Stimulated activated naive CD8-positive, alpha-beta T cell treated with anti-CD3 and anti-CD28 coated beads, Interleukin-15, amount 100 ng/mL, for 72 hours (primary cell): ENCODE data around the gene PRSS57.
"Not testable (repeated sequence)": the region's sequence is repeated elsewhere in the genome, so short reads cannot be mapped to it uniquely, and the experiment has no call there.

Experiments
- ATAC-seq: fragments of 150-1000 bp; cut with Tn5 transposase; 2 replicates; pipeline ENCODE4 v1.10.0; 2021; ENCODE audit warnings: mild to moderate bottlenecking, moderate library complexity
- DNase-seq, 2 donors: peaks; one replicate each; pipeline ENCODE4 v3.0.0; 2021 to 2022
- H3K27ac Mint-ChIP-seq, 2 donors: one replicate each; pipeline ENCODE4 v1.8.0; 2022; ENCODE audit warnings: mild to moderate bottlenecking in 2 of 2, mixed read lengths in 2 of 2, moderate library complexity in 2 of 2
- H3K27me3 Mint-ChIP-seq: one replicate; pipeline ENCODE4 v1.8.0; 2022; ENCODE audit warnings: mixed read lengths
- H3K4me1 Mint-ChIP-seq: one replicate; pipeline ENCODE4 v1.8.0; 2022; ENCODE audit warnings: mild to moderate bottlenecking, mixed read lengths
- H3K4me3 Mint-ChIP-seq, 2 donors: one replicate each; pipeline ENCODE4 v1.8.0; 2022; ENCODE audit warnings: mild to moderate bottlenecking in 2 of 2, mixed read lengths in 2 of 2, moderate library complexity in 1 of 2
- H3K9me3 Mint-ChIP-seq, 2 donors: one replicate each; pipeline ENCODE4 v1.8.0; 2022; ENCODE audit warnings: mixed read lengths in 2 of 2

The PRSS57 gene

DNA sequence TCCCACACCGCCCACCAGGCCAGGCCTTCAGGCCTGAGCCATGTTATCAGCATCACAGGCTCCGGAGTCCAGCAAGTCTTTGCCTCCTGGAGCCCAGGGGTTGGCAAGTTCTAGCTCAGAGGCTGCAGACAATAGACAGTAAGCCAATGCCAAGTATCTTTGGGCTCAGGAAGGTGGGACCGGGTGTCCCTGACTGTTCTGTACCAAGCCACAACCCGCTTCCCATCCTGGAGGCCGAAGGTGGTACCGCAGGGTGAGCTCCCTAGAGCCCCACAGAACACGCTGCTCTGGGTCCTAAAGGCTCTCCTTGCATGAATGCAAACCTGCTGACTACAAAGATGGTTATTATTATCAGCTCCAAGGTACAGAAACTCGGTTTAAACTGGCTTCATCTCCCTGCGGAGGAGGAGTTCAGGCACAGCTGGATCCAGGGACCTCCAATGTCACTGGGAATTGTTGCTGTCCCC lies 24.6 kb downstream of the PRSS57 start:
- H3K27ac Mint-ChIP-seq, result no peak overlapping the region
- H3K9me3 Mint-ChIP-seq, result no peaks in the 10 kb centered on the region
- DNase-seq, result no peak
- H3K4me3 Mint-ChIP-seq, result no peak overlapping the region
- peaks cover 27% of the 10 kb centered on the region for H3K27me3 Mint-ChIP-seq
- ATAC-seq, result no peak
- H3K4me1 Mint-ChIP-seq, result peaks cover 8% of the 10 kb centered on the region

DNA sequence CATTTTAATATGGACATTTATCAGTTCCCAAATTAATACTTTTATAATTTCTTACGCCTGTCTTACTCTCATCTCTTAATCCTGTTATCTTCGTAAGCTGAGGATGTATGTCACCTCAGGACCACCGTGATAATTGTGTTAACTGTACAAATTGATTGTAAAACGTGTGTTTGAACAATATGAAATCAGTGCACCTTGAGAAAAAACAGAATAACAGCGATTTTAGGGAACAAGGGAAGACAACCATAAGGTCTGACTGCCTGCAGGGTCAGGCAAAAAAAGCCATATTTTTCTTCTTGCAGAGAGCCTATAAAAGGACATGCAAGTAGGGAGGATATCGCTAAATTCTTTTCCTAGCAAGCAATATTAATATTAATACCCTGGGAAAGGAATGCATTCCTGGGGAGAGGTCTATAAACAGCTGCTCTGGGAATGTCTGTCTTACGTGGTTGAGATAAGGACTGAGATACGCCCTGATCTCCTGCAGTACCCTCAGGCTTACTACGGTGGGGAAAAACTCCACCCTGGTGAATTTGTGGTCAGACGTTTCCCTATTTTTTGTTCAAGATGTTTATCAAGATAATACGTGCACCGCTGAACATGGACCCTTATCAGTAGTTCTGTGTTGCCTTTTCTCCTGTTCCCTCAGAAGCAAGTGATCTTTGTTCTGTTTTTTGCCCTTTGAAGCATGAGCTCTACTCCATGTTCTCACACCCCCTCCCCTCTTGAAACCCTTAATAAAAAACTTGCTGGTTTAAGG lies 26.4 kb downstream of the PRSS57 start:
- not testable (repeated sequence) for H3K27ac Mint-ChIP-seq, DNase-seq, ATAC-seq, H3K4me3 Mint-ChIP-seq, H3K9me3 Mint-ChIP-seq
- H3K27me3 Mint-ChIP-seq, result peaks cover 13% of the 10 kb centered on the region
- H3K4me1 Mint-ChIP-seq, result peaks cover 14% of the 10 kb centered on the region

DNA sequence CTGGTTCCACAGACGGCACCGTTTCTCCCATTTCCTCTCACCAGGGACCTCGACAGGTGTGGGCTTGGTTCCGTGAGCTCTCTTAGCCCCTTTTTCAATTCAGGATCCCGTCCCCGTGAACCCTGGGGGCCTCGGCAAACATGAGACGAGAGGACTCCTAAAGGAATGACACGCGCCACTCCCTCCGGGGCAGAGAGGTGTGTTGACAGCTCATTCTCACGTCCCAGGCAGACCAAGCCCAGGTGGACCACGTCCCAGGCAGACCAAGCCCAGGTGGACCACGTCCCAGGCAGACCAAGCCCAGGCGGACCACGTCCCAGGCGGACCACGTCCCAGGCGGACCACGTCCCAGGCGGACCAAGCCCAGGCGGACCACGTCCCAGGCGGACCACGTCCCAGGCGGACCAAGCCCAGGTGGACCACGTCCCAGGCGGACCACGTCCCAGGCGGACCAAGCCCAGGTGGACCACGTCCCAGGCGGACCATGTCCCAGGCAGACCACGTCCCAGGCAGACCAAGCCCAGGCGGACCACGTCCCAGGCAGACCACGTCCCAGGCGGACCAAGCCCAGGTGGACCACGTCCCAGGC lies 28.2 kb downstream of the PRSS57 start:
- not testable (repeated sequence) for H3K9me3 Mint-ChIP-seq, DNase-seq, H3K27ac Mint-ChIP-seq, ATAC-seq, H3K4me3 Mint-ChIP-seq, H3K27me3 Mint-ChIP-seq
- H3K4me1 Mint-ChIP-seq, result peaks cover 20% of the 10 kb centered on the region

DNA sequence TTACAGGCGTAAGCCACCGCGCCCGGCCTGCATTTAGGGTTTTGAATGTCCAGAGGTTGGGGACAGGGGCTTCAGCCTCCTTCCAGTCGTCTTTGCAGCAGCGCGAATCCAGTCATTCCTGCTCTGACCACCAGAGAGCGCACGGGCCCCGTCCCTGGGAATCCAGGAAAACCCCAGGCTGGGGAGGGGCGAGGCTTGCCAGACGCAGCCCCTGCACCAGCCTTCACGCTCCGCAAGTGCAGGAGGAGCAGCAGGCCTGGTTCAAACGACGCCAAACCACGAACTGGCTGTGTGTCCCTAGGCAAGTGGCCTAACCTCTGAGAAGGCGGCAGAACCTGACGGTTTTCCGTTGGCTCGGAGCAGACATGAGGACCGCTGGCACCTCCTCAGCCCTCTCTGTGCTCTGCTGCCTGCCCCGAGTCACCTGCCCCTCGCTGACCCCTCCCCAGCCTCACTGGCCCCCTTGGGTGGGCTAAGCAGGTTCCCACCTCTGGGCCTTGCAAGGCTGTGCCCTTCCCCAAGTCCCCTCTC lies 30.3 kb downstream of the PRSS57 start:
- Mint-ChIP-seq H3K27me3 (peaks cover 8% of the 10 kb centered on the region), H3K27ac (no peak overlapping the region), H3K4me3 (peak overlapping the region; percentile 63 to 91), H3K9me3 (no peaks in the 10 kb centered on the region), H3K4me1 (peaks cover 33% of the 10 kb centered on the region)
- ATAC-seq (no peak), DNase-seq (peak; percentile 78 to 81)

DNA sequence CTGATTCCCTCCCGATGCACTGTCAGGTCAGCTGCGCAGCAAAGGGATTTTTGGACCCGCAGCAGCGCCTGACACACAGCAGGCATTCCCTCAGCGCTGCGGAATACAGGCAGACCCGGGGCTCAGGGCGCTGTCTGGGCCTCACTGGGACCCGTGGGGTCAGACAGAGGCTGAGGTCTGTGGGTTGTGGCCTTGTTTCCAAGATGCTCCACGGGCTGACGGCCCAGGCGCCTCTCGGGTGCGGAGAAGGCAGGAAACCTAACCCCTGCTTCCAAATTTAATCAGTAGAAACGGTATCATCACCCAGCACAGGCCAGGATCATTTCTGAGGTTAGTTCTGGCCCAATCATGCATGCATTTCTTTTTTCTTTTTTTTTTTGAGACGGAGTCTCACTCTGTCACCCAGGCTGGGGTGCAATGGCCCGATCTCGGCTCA lies 31.6 kb downstream of the PRSS57 start:
- H3K4me1 Mint-ChIP-seq, result peaks cover 46% of the 10 kb centered on the region
- ATAC-seq (no peak), DNase-seq (no peak)
- no peaks in the 10 kb centered on the region for H3K27me3 Mint-ChIP-seq
- no peaks in the 10 kb centered on the region for H3K9me3 Mint-ChIP-seq
- H3K4me3 Mint-ChIP-seq, result peak overlapping the region; percentile 91 to 92
- peak overlapping the region; percentile 68 to 93 for H3K27ac Mint-ChIP-seq

DNA sequence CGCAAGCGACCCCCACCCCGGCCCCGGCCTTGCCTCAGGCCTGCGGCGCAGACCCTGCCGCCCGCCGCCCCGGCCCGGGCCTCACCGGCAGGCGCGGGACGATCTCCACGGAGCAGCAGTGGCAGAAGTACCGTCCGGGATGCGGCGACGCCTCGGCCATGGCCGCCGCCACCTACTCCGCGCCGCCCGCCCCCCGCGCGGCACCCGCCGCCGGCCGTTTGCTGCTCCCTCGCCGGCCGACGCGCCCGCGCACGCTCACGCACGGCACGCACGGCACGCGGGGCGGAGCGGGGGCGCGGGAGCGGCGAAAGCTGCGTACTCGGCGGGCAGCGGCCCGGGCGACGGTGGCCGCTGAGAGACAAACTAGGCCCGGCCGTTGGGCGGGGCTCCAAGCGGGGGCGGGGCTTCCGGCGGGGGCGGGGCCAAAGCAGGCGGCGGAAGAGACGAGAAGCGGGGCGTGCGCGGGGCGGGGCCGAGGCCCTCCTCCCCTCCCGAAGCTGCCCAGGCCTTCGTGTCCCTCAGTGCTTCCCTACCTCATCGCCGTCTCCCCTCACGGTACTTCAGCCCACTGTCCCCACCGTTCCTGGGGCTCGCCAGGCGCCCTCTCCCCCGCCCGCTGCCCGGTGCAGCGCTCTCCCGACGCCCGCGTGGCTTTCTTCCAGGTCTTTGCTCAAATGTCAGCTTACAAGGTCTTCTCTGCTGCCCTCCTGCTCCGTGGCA lies 32.1 kb downstream of the PRSS57 start, which contains the start of gene RNF126:
RNF126 (minus strand) TSS at position 253 of the 720 bp plus-strand sequence; CDS start at position 160, 93 bp downstream.
- peak within 1 kb of the TSS; percentile 89 to 98 for H3K27ac Mint-ChIP-seq
- peaks cover 51% of the 10 kb centered on the region for H3K4me1 Mint-ChIP-seq
- peak; percentile 65 for ATAC-seq
- DNase-seq, result peak; percentile 89 to 90
- H3K4me3 Mint-ChIP-seq, result peak within 1 kb of the TSS; percentile 96 to 97
- no peaks in the 10 kb centered on the region for H3K27me3 Mint-ChIP-seq
- no peaks in the 10 kb centered on the region for H3K9me3 Mint-ChIP-seq

DNA sequence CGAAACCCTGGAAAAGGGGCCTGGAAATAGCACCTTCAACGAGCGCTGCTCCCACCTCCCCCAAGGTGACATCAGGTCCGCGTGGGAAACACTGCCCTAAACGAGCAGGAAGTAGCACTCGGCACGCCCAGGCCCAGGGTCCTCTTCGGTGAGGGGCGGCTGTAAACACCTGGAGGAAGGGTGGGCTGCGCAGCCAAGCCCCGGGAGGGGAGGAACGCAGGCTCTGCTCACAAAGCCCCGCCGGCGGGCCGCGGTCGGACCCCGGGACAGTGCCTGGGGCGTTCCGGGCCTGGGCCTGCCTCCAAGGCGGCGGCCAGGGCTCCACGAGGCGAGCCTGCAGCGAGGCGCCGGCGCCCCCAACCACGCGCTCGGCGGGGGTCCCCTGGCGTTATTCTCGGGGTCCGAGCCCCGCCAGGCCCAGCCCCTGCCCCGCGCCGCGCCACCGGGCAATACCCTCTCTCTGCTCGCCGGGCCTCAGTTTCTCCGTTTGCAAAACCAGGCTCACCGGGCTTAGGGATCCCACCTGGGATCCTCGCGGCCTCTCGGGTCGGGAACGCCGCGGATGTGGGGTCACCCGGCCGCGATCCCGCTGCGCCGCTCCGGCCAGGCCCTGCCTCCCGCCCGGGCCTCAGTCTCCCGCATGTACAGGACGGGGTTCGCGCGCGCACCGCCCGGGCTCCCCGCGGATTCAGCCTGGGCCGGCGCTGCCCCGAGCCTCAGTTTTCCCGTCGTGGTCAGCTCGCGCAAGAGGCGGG lies 32.9 kb downstream of the PRSS57 start:
- DNase-seq (peak; percentile 56 to 69), ATAC-seq (peak; percentile 36)
- H3K9me3 Mint-ChIP-seq, result no peaks in the 10 kb centered on the region
- peaks cover 57% of the 10 kb centered on the region for H3K4me1 Mint-ChIP-seq
- H3K27me3 Mint-ChIP-seq, result no peaks in the 10 kb centered on the region
- H3K27ac Mint-ChIP-seq, result peak overlapping the region; percentile 89 to 98
- H3K4me3 Mint-ChIP-seq, result peak overlapping the region; percentile 96 to 97

DNA sequence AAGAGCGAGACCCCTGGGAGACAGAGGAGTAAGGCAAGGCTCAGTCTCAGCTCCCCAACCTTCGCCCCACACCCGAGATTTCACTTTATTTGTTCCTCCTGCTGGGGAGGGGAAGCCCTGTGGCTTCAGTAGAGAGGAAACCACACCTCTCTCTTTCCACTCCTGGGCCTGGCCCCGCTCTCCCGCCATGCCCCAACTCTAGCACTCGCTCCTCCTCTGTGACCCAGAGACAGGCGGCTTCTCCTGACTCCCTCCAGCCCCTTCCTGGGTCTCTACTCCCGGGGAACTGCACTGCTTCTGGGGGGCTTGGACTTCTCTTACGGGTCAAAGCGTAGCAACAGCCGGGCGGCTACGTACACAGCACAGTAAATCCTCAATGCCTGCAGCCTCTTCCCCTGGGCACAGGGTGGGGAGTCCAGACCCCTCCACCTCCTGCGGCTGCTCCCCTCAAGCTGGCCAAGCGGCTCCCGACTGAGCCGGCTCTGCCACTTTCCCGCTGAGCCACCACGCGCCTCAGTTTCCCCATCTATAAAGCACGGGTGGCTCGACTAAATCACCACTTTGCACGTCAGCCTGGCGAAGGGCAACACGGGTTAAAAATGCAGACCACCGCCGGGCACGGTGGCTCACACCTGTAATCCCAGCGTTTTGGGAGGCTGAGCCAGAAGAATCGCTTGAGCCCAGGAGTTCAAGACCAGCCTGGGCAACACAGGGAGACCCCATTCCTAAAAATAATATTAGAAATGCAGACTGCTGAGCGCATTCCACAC lies 33.6 kb downstream of the PRSS57 start:
- ATAC-seq (peak; percentile 70), DNase-seq (peak; percentile 58 to 72)
- Mint-ChIP-seq H3K27ac (peak overlapping the region; percentile 89 to 98), H3K4me3 (peak overlapping the region; percentile 96 to 97), H3K4me1 (peaks cover 63% of the 10 kb centered on the region), H3K9me3 (no peaks in the 10 kb centered on the region), H3K27me3 (no peaks in the 10 kb centered on the region)

DNA sequence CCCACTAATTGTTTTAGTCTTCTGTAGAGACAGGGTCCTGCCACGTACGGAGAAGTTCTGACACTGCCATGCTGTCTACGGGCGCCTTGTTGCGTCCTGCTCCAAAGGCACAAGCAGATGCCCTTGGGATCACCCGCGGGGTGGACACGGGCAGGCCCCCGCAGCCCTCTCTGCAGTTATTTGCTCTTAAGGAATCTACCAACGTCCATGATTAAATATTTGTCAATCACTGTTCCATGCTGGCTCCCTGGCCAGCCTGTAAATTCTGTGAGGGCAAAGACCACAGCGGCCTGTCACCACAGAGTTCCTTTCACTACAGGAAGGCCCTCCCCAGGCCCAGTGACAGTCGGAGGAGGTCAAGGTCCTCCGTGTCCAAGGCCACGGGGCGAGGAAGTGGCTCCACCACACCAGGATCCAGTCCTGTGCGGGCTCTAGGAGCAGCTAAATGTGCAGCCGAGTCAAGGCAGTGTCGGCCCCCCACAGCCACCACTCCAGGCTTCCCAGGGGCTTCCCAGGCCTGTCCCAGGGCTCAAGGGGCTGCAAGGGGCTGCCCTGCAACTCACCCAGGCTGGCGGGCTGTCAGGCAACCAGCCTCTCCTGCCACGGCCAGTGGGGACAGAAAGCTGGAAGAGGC lies 34.3 kb downstream of the PRSS57 start:
- Mint-ChIP-seq H3K4me3 (peak overlapping the region; percentile 96 to 97), H3K9me3 (no peaks in the 10 kb centered on the region), H3K27me3 (no peaks in the 10 kb centered on the region), H3K4me1 (peaks cover 70% of the 10 kb centered on the region), H3K27ac (peak overlapping the region; percentile 84 to 98)
- peak; percentile 6 for ATAC-seq
- DNase-seq, result no peak

DNA sequence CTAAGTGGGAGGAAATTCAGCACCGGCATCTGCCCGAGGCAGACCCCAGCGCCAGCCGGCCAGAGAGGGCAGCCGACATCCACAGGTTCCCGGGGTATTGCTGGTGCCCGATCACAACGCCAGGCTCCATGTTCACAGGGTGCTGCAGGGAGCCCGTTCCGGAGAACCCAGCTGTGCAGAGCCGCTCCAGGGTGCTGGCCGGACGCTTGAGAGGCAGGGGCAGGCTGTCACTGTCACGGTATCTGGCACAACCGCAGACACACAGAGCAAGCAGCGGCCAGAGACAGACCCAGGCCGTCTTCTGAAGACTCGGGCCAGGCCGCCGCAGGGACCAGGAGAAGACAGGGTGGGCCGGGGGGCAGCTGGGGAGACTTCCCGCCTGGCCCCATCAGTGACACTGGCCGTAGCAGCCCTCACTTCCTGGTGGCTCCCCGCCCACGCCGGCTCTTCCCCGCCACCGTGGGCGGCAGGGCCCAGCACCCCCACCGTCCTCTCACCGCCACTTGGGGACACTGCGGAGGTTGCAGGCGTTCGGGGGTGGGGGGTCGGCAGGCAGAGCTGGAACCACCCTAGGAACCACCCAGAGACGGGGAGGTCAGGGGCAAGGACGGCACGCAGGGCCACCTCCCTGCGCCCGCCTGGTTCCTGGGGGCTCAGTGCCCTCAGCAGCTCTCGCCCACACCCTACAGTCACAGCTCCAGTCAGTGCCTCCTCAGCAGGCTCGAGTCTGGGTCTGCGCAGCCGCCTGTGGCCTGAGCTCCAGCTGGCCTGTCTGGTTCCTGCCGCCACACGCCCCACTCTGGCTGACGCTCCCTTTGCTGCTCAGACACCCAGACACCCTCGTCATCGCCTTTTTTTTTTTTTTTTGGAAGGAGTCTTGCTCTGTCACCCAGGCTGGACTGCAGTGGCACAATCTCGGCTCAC lies 36.1 kb downstream of the PRSS57 start:
- H3K9me3 Mint-ChIP-seq, result no peaks in the 10 kb centered on the region
- peaks cover 73% of the 10 kb centered on the region for H3K4me1 Mint-ChIP-seq
- no peaks in the 10 kb centered on the region for H3K27me3 Mint-ChIP-seq
- DNase-seq (no peak), ATAC-seq (no peak)
- H3K27ac Mint-ChIP-seq, result peak overlapping the region; percentile 65 to 95
- peak overlapping the region; percentile 96 to 97 for H3K4me3 Mint-ChIP-seq

DNA sequence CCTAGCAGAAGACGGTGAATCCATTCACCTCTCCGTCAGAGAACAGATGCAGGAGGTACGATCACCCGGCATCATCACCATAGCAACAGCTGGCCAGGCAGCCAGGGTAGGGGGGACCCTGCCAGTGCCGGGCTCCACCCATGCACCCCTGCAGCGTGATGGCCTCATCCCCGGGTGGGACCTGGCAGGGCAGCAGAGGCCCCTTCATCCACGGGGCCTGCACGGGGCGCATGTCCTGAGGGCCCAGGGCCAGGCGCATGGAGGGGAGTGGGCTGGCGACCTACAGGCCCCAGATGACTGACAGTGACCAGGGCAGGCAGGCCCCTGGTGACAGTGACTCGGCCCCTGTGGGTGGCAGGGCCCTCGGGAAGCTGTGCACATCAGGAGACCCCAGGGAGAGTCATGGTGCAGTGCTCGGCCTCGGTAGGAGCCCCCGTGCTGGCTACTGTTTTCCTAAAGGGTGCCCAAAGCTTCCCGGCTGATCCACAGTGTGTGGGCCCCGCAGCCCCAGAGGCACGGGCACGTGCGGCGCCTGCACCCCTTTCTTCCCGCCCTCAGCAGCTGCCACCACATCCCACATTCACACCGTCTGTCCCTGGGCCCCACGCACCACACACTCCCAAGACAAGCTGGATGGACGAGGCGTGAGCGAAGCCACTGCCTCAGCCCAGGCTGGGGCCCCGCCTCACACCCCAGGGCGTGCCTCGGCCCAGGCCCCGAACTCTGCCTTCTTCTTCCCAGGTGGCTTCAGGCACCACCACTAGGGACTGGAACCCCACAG lies 37.0 kb downstream of the PRSS57 start:
- DNase-seq, result no peak
- Mint-ChIP-seq H3K4me3 (peak overlapping the region; percentile 3 to 96), H3K9me3 (no peaks in the 10 kb centered on the region), H3K4me1 (peaks cover 65% of the 10 kb centered on the region), H3K27me3 (no peaks in the 10 kb centered on the region), H3K27ac (peak overlapping the region in 1 of 2 donors; percentile 48)
- no peak for ATAC-seq

DNA sequence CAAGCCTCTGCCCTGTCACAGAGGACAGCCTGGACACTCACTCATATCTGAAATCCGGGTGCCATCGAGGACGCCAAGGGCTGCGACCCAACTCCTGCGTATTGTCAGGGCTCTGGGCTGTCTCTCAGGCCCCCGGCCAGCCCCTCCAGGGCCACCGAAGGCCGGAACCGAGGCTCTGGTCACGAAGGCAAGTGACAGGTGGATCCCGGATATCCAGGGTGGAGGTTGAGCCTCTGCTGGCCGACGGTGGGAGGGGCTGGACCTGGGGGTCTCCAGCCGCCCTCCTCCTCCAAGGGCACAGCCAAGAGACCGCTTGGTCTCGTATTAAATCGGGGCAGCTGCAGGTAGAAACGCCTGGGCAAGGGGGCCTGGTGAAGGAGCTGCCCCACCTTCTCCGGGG lies 37.6 kb downstream of the PRSS57 start:
- Mint-ChIP-seq H3K27me3 (no peaks in the 10 kb centered on the region), H3K4me1 (peaks cover 64% of the 10 kb centered on the region), H3K27ac (peak overlapping the region in 1 of 2 donors; percentile 94), H3K9me3 (no peaks in the 10 kb centered on the region), H3K4me3 (no peak overlapping the region)
- DNase-seq (no peak), ATAC-seq (no peak)
